Omental fat pad (tissue), 4 donors: ENCODE data around the gene ITGB1. TPM values are rescaled to one million over a fixed set of nuclear protein-coding genes. Genes with fewer than 3 reads are reported as not detected.
"Not testable (repeated sequence)": the region's sequence is repeated elsewhere in the genome, so short reads cannot be mapped to it uniquely, and the experiment has no call there.

Experiments used
- ATAC-seq: fragments of 150-250 bp; one replicate; pipeline ENCODE4 v1.9.1; 2016; ENCODE audit warnings: mild to moderate bottlenecking, moderate library complexity; ENCODE audit not compliant: low FRiP score
- DNase-seq: peaks from one replicate; pipeline ENCODE4 v3.0.0-alpha.2; 2019; ENCODE audit warnings: low spot score
- CTCF ChIP-seq, 3 donors: fragments of 450-650 bp; IDR thresholded peaks; one replicate each; pipeline ENCODE4 v1.5.1; 2016 to 2017; ENCODE audit warnings: antibody characterized with exemption in 3 of 3, mild to moderate bottlenecking in 3 of 3, moderate library complexity in 2 of 3
- total RNA-seq, 4 donors: library from RNA; depleted of rRNA; stranded (reverse); fragments of >200 nt; gene quantifications; one replicate each; pipeline ENCODE4 v1.1.0, GENCODE V29; 2016

The ITGB1 gene
- total RNA-seq, 4 donors from 2014 or later, result 527 to 873 (median 677) TPM

- no peak for TF ChIP-seq CTCF (IDR thresholded peaks at IDR 0.05)
- ATAC-seq, result no peak
These were observed 37.1 kb upstream of the ITGB1 start for GRCh38 chr10:32995066-32995622.

GRCh38 chr10:32994632-32995031 is 36.6 kb upstream of the ITGB1 start:
- DNase-seq, ATAC-seq: not testable (repeated sequence)

More at GRCh38 chr10:32995066-32995622, 37.1 kb upstream of the ITGB1 start:
- DNase-seq, result no peak

GRCh38 chr10:32992310-32992709 is 34.3 kb upstream of the ITGB1 start:
- not testable (repeated sequence) for ATAC-seq, DNase-seq

GRCh38 chr10:32990811-32991210 is 32.8 kb upstream of the ITGB1 start:
- DNase-seq (no peak), ATAC-seq (no peak)
- no peak for TF ChIP-seq CTCF (IDR thresholded peaks at IDR 0.05)

GRCh38 chr10:32988604-32989003 is 30.6 kb upstream of the ITGB1 start:
- ATAC-seq, result no peak
- no peak for DNase-seq
- TF ChIP-seq CTCF (IDR thresholded peaks at IDR 0.05), result no peak

GRCh38 chr10:32987172-32987571 is 29.1 kb upstream of the ITGB1 start:
- ATAC-seq, result no peak
- no peak for TF ChIP-seq CTCF (IDR thresholded peaks at IDR 0.05)
- DNase-seq, result no peak

- no peak for ATAC-seq
- DNase-seq, result no peak
These were observed 27.8 kb upstream of the ITGB1 start for GRCh38 chr10:32985775-32986350.

More at GRCh38 chr10:32985775-32986350, 27.8 kb upstream of the ITGB1 start:
- no peak for TF ChIP-seq CTCF (IDR thresholded peaks at IDR 0.05)
